Muscle layer of colon (tissue), 2 donors: ENCODE measurements around the gene AUTS2.
"Not testable (repeated sequence)": the region's sequence is repeated elsewhere in the genome, so short reads cannot be mapped to it uniquely, and the experiment has no call there.

Experiments used
- H3K27ac ChIP-seq: one replicate; pipeline ENCODE4 v1.7.0; 2013; ENCODE audit warnings: low read depth, mild to moderate bottlenecking, low read length, moderate library complexity
- H3K27me3 ChIP-seq, 2 donors: one replicate each; pipeline ENCODE4 v1.7.0; 2013; ENCODE audit warnings: low read length in 2 of 2, mild to moderate bottlenecking in 2 of 2; ENCODE audit not compliant: insufficient read depth in 2 of 2, control insufficient read depth in 1 of 2
- H3K36me3 ChIP-seq: one replicate; pipeline ENCODE4 v1.7.0; 2013; ENCODE audit warnings: mild to moderate bottlenecking, low read length; ENCODE audit not compliant: insufficient read depth
- H3K4me1 ChIP-seq: one replicate; pipeline ENCODE4 v1.7.0; 2013; ENCODE audit warnings: mild to moderate bottlenecking, low read length; ENCODE audit not compliant: insufficient read depth
- H3K4me3 ChIP-seq, 2 donors: one replicate each; pipeline ENCODE4 v1.7.0; 2013; ENCODE audit warnings: low read length in 2 of 2, low read depth in 1 of 2, mild to moderate bottlenecking in 1 of 2, moderate library complexity in 1 of 2
- H3K9ac ChIP-seq: one replicate; pipeline ENCODE4 v1.7.0; 2013; ENCODE audit warnings: low read length
- H3K9me3 ChIP-seq: one replicate; pipeline ENCODE4 v1.7.0; 2013; ENCODE audit warnings: mild to moderate bottlenecking, low read length
- donor health status: abdominal sarcoma.
- donor health status: Adenocarcinoma of cecum.

The AUTS2 gene

GRCh38 chr7:70721500-70721899, 1123.2 kb downstream of the AUTS2 start:
- no peaks in the 10 kb centered on the region for H3K36me3 ChIP-seq
- H3K4me1 ChIP-seq = no peaks in the 10 kb centered on the region
- H3K9me3 ChIP-seq = no peaks in the 10 kb centered on the region
- H3K4me3 ChIP-seq = no peak overlapping the region
- H3K27me3 ChIP-seq = no peaks in the 10 kb centered on the region
- no peak overlapping the region for H3K9ac ChIP-seq
- no peak overlapping the region for H3K27ac ChIP-seq

GRCh38 chr7:70723339-70723738, 1125.1 kb downstream of the AUTS2 start:
- no peaks in the 10 kb centered on the region for H3K9me3 ChIP-seq
- no peak overlapping the region for H3K4me3 ChIP-seq
- no peaks in the 10 kb centered on the region for H3K27me3 ChIP-seq
- H3K4me1 ChIP-seq = no peaks in the 10 kb centered on the region
- no peaks in the 10 kb centered on the region for H3K36me3 ChIP-seq
- no peak overlapping the region for H3K27ac ChIP-seq
- H3K9ac ChIP-seq = no peak overlapping the region

- H3K36me3 ChIP-seq = no peaks in the 10 kb centered on the region
- no peak overlapping the region for H3K27ac ChIP-seq
- H3K9ac ChIP-seq = no peak overlapping the region
- no peaks in the 10 kb centered on the region for H3K27me3 ChIP-seq
- no peaks in the 10 kb centered on the region for H3K4me1 ChIP-seq
- no peaks in the 10 kb centered on the region for H3K9me3 ChIP-seq
- H3K4me3 ChIP-seq = no peak overlapping the region
Measured at GRCh38 chr7:70725448-70725847, 1127.2 kb downstream of the AUTS2 start.

GRCh38 chr7:70726294-70726693, 1128.0 kb downstream of the AUTS2 start:
- H3K9ac ChIP-seq = no peak overlapping the region
- no peak overlapping the region for H3K27ac ChIP-seq
- H3K36me3 ChIP-seq = no peaks in the 10 kb centered on the region
- no peaks in the 10 kb centered on the region for H3K9me3 ChIP-seq
- H3K27me3 ChIP-seq = no peaks in the 10 kb centered on the region
- H3K4me3 ChIP-seq = no peak overlapping the region
- H3K4me1 ChIP-seq = no peaks in the 10 kb centered on the region

- Histone ChIP-seq H3K9ac (no peak overlapping the region), H3K4me3 (no peak overlapping the region), H3K27ac (no peak overlapping the region), H3K4me1 (no peaks in the 10 kb centered on the region), H3K27me3 (no peaks in the 10 kb centered on the region), H3K36me3 (no peaks in the 10 kb centered on the region), H3K9me3 (no peaks in the 10 kb centered on the region)
Measured at GRCh38 chr7:70726951-70727378, 1128.7 kb downstream of the AUTS2 start.

GRCh38 chr7:70727861-70728260, 1129.6 kb downstream of the AUTS2 start:
- H3K4me3 ChIP-seq = no peak overlapping the region
- H3K4me1 ChIP-seq = no peaks in the 10 kb centered on the region
- no peaks in the 10 kb centered on the region for H3K36me3 ChIP-seq
- H3K27ac ChIP-seq = no peak overlapping the region
- no peak overlapping the region for H3K9ac ChIP-seq
- no peaks in the 10 kb centered on the region for H3K27me3 ChIP-seq
- no peaks in the 10 kb centered on the region for H3K9me3 ChIP-seq

- no peaks in the 10 kb centered on the region for H3K4me1 ChIP-seq
- H3K9ac ChIP-seq = no peak overlapping the region
- no peaks in the 10 kb centered on the region for H3K27me3 ChIP-seq
- H3K36me3 ChIP-seq = no peaks in the 10 kb centered on the region
- no peaks in the 10 kb centered on the region for H3K9me3 ChIP-seq
- H3K4me3 ChIP-seq = no peak overlapping the region
- H3K27ac ChIP-seq = no peak overlapping the region
Measured at GRCh38 chr7:70728872-70729552, 1130.7 kb downstream of the AUTS2 start.

GRCh38 chr7:70729553-70730157, 1131.4 kb downstream of the AUTS2 start:
- H3K9ac ChIP-seq, H3K4me1 ChIP-seq, H3K27ac ChIP-seq: not testable (repeated sequence)

GRCh38 chr7:70730451-70731110, 1132.3 kb downstream of the AUTS2 start:
- Histone ChIP-seq H3K4me1 (no peaks in the 10 kb centered on the region), H3K27ac (no peak overlapping the region), H3K4me3 (no peak overlapping the region), H3K36me3 (no peaks in the 10 kb centered on the region), H3K27me3 (no peaks in the 10 kb centered on the region), H3K9me3 (no peaks in the 10 kb centered on the region), H3K9ac (no peak overlapping the region)

More at GRCh38 chr7:70729553-70730157, 1131.4 kb downstream of the AUTS2 start:
- H3K36me3 ChIP-seq, H3K9me3 ChIP-seq, H3K27me3 ChIP-seq, H3K4me3 ChIP-seq: not testable (repeated sequence)

- Histone ChIP-seq H3K27ac (no peak overlapping the region), H3K4me1 (no peaks in the 10 kb centered on the region), H3K4me3 (no peak overlapping the region), H3K27me3 (no peaks in the 10 kb centered on the region), H3K9me3 (no peaks in the 10 kb centered on the region), H3K9ac (no peak overlapping the region), H3K36me3 (no peaks in the 10 kb centered on the region)
Measured at GRCh38 chr7:70733090-70733489, 1134.8 kb downstream of the AUTS2 start.

- Histone ChIP-seq H3K27me3 (no peaks in the 10 kb centered on the region), H3K9ac (no peak overlapping the region), H3K9me3 (no peaks in the 10 kb centered on the region), H3K36me3 (no peaks in the 10 kb centered on the region), H3K4me1 (no peaks in the 10 kb centered on the region), H3K27ac (no peak overlapping the region), H3K4me3 (no peak overlapping the region)
Measured at GRCh38 chr7:70734411-70734810, 1136.1 kb downstream of the AUTS2 start.
